Thyroid gland (tissue), 4 donors: Measurements from ENCODE around the gene KMO. TPM values are rescaled to one million over a fixed set of nuclear protein-coding genes. Genes with fewer than 3 reads are reported as not detected.

Experiments used
- DNase-seq, 2 donors: peaks; one replicate each; pipeline ENCODE4 v3.0.0-alpha.2; 2019
- H3K27ac ChIP-seq, 3 donors: fragments of 200-600 bp; sonication (generic); 1 replicate in 2 of 3; 2 replicates in 1 of 3; pipeline ENCODE4 v1.5.1; 2016 to 2019; ENCODE audit warnings: mild to moderate bottlenecking in 1 of 3, moderate library complexity in 1 of 3
- H3K27me3 ChIP-seq: fragments of 200-600 bp; sonication (generic); one replicate; pipeline ENCODE4 v1.5.1; 2019
- H3K36me3 ChIP-seq, 2 donors: fragments of 200-600 bp; sonication (generic); one replicate each; pipeline ENCODE4 v1.5.1; 2016 to 2019
- H3K4me1 ChIP-seq, 2 donors: fragments of 200-600 bp; sonication (generic); one replicate each; pipeline ENCODE4 v1.5.1; 2017 to 2019
- H3K4me3 ChIP-seq, 3 donors: fragments of 200-600 bp; sonication (generic); replicated peaks in 1 of 3; 1 replicate in 2 of 3; 2 replicates in 1 of 3; pipeline ENCODE4 v1.5.1; 2016; ENCODE audit warnings: mild to moderate bottlenecking in 1 of 3
- H3K9me3 ChIP-seq: fragments of 200-600 bp; sonication (generic); one replicate; pipeline ENCODE4 v1.5.1; 2017
- CTCF ChIP-seq, 6 experiments: fragments of 200-600 bp in 3 of 6; fragments of 450-650 bp in 3 of 6; sonication (generic) in 3 of 6; IDR thresholded peaks; one replicate each; pipeline ENCODE4 v1.5.1; 2016 to 2019; ENCODE audit warnings: antibody characterized with exemption in 6 of 6, mild to moderate bottlenecking in 2 of 6, inconsistent platforms in 1 of 6, moderate library complexity in 1 of 6
- POLR2A ChIP-seq, 2 donors: fragments of 450-650 bp; IDR thresholded peaks; one replicate each; pipeline ENCODE4 v1.6.1; 2017; ENCODE audit warnings: antibody characterized with exemption in 2 of 2, mild to moderate bottlenecking in 2 of 2, moderate library complexity in 1 of 2
- WGBS, 2 donors: methylation state at CpG; one replicate each; pipeline ENCODE4 v1.1.5; 2017; 5-methylcytosine and 5-hydroxymethylcytosine counted together
- intact Hi-C: fragments of 100-400 bp; cut with DNase I; formaldehyde crosslinking; loops from one replicate; pipeline ENCODE4 v1.15.1; 2023
- total RNA-seq, 4 donors: library from RNA; depleted of rRNA; stranded (reverse); fragments of >200 nt; gene quantifications; one replicate each; pipeline ENCODE4 v1.2.3, GENCODE V29; 2016

Gene KMO
- total RNA-seq, 4 donors from 2014 or later: 0.27 to 2.3 (median 0.39) TPM; not detected in 1

- intact Hi-C loops: no loop called here
- no peaks in the 10 kb centered on the region for H3K27me3 ChIP-seq
- no peak overlapping the region for H3K27ac ChIP-seq
- no peaks in the 10 kb centered on the region for H3K4me1 ChIP-seq
- no peak for TF ChIP-seq CTCF (IDR thresholded peaks at IDR 0.05)
- no peak for TF ChIP-seq POLR2A (IDR thresholded peaks at IDR 0.05)
- H3K36me3 ChIP-seq: no peaks in the 10 kb centered on the region
- DNase-seq: no peak
- H3K9me3 ChIP-seq: no peaks in the 10 kb centered on the region
- no peak overlapping the region for H3K4me3 ChIP-seq
These were observed 59.1 kb downstream of the KMO start for GRCh38 chr1:241591317-241591716.

- no peaks in the 10 kb centered on the region for H3K9me3 ChIP-seq
- H3K4me1 ChIP-seq: no peaks in the 10 kb centered on the region
- TF ChIP-seq CTCF (IDR thresholded peaks at IDR 0.05): no peak
- TF ChIP-seq POLR2A (IDR thresholded peaks at IDR 0.05): no peak
- intact Hi-C loops: no loop called here
- no peaks in the 10 kb centered on the region for H3K27me3 ChIP-seq
- no peaks in the 10 kb centered on the region for H3K36me3 ChIP-seq
- no peak overlapping the region for H3K27ac ChIP-seq
- 84 to 93% methylated on average over 5 of the region's 5 CpGs for WGBS, 2 donors
- no peak overlapping the region for H3K4me3 ChIP-seq
- DNase-seq: no peak
These were observed 59.6 kb downstream of the KMO start for GRCh38 chr1:241591736-241592135.

- H3K4me1 ChIP-seq: no peaks in the 10 kb centered on the region
- H3K36me3 ChIP-seq: no peaks in the 10 kb centered on the region
- H3K27me3 ChIP-seq: no peaks in the 10 kb centered on the region
- TF ChIP-seq CTCF (IDR thresholded peaks at IDR 0.05) (no peak), POLR2A (IDR thresholded peaks at IDR 0.05) (no peak)
- DNase-seq: no peak
- intact Hi-C loops: no loop called here
- H3K27ac ChIP-seq: no peak overlapping the region
- H3K4me3 ChIP-seq: no peak overlapping the region
- no peaks in the 10 kb centered on the region for H3K9me3 ChIP-seq
- 94 to 96% methylated on average over 3 of the region's 3 CpGs for WGBS, 2 donors
These were observed 60.2 kb downstream of the KMO start for GRCh38 chr1:241592273-241592958.

- TF ChIP-seq CTCF (IDR thresholded peaks at IDR 0.05): no peak
- no peak overlapping the region for H3K27ac ChIP-seq
These were observed 61.0 kb downstream of the KMO start for GRCh38 chr1:241593186-241593585.

GRCh38 chr1:241596633-241597032, 64.5 kb downstream of the KMO start:
- 91 to 94% methylated on average over 6 of the region's 6 CpGs for WGBS, 2 donors
- Histone ChIP-seq H3K27ac (no peak overlapping the region), H3K36me3 (no peaks in the 10 kb centered on the region), H3K9me3 (no peaks in the 10 kb centered on the region), H3K4me3 (no peak overlapping the region), H3K27me3 (no peaks in the 10 kb centered on the region), H3K4me1 (peaks cover 4 to 7% of the 10 kb centered on the region in 2 donors)
- intact Hi-C loops: no loop called here
- DNase-seq: no peak
- TF ChIP-seq CTCF (IDR thresholded peaks at IDR 0.05): no peak
- no peak for TF ChIP-seq POLR2A (IDR thresholded peaks at IDR 0.05)

More at GRCh38 chr1:241593186-241593585, 61.0 kb downstream of the KMO start:
- intact Hi-C loops: no loop called here
- Histone ChIP-seq H3K4me1 (peaks cover under 1% of the 10 kb centered on the region in 2 donors), H3K9me3 (no peaks in the 10 kb centered on the region), H3K27me3 (no peaks in the 10 kb centered on the region), H3K4me3 (no peak overlapping the region), H3K36me3 (no peaks in the 10 kb centered on the region)
- WGBS, 2 donors: 90 to 93% methylated on average over 1 of the region's 1 CpG
- no peak for DNase-seq
